T-helper 1 cell (primary cell): ENCODE measurements around the gene HHIPL1.

Experiments
- DNase-seq, 5 donors: peaks; one replicate each; pipeline ENCODE4 v3.0.0-alpha.2; 2012 to 2020

HHIPL1 gene

DNA sequence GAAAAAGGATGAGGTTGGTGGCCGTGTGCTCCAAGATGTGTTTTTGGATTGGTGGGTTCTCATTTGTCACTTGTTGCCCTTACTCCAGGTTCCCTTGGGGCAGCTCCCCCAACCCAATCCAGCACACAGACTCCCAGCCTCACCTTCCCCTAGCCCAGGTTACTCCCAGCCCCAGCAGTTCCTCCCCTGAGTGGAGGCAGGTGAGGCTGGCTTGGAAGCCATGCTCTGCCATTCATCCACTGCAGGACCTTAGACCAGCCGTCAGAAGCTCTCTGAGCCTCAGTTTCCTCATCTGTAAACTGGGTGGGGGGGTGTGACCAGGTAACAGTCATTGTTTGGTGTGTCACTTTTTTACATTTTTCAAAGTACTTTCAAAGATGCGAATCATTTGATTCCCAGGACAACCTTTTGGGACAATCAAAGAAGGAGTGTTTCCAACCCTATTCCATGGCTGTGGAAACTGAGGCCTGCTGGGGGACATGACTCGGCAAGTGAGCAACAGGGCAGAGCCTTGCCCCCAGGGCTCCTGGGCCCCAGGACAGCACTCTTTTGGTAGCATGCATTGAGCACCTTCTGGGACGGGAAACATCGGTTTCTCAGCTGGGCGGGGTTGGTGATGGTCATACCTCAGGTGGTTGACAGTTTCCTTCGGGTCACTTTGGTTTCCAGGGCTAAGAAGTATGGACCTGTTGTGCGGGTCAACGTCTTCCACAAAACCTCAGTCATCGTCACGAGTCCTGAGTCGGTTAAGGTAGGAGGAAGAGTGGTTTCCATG, 46.4 kb downstream of the HHIPL1 start:
- DNase-seq: no peak

DNA sequence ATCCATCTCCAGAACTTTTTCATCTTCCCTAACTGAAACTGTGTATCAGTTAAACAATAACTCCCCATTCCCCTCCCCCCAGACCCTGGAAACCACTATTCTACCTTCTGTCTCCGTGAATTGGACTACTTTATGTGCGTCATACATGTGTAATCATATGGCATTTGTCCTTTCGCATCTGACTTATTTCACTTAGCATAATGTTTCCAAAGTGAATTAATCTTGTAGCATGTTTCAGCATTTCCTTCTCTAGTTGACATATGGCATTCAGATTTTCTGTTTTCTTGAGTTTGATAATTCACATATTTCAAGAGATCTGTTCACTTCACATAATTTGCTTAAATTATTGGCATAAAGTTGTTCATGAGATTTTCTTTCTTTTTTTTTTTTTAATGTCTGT, 49.0 kb downstream of the HHIPL1 start:
- DNase-seq: no peak

DNA sequence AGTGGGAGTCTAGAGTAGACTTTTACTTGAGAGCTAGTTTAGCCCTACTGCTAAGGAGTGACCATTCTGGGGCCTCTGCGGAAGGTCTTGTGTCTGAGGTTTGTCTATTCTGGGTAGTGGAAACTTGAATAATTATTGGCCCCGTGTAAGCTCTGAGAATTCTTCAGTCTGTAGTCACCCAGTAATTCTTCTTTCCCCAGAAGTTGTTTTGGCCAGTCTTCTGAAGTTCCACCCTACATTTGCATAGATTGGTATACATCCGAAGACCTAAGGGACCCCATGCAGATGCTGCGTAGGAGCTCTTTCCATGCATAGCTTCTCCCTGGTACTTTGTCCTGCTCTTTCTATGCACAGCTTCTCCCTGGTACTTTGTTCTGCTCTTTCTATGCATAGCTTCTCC, 52.0 kb downstream of the HHIPL1 start:
- no peak for DNase-seq

DNA sequence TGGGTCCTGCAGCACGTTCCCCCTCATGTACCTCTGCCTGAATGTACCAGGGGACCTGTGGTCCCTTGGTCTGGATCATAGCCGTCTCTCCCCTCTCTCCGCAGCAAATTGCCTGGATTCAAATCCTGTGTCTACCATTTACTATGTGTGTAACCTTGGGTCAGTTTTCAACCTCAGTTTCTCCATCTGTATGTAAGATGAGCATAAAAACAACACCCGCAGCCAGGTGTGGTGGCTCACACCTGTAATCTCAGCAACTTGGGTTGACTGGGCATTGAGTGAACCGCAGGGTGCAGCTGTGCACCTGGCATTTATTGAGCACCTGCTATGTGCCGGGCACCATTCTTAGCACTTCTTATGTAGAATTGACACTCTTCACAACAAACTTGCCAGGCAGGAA, 53.3 kb downstream of the HHIPL1 start:
- no peak for DNase-seq

DNA sequence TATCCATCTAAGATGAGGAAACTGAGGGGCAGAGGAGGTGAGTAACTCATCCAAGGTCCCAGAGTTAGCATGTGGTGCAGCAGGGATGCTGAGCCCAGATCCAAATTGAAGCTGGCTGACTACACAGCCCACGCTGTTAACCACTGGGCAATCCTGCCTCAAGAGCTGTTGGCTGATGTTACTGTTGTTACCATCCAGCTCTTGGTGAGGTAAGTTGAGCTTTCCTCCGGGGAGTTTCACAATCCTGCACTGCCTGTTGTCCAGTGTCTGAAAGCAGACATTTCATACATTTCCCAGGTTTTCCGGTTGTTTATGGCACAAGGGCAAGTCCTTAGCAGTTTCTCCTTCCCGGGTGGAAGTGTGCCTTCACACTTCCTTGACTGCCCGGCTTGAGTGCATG, 53.7 kb downstream of the HHIPL1 start:
- DNase-seq: no peak

DNA sequence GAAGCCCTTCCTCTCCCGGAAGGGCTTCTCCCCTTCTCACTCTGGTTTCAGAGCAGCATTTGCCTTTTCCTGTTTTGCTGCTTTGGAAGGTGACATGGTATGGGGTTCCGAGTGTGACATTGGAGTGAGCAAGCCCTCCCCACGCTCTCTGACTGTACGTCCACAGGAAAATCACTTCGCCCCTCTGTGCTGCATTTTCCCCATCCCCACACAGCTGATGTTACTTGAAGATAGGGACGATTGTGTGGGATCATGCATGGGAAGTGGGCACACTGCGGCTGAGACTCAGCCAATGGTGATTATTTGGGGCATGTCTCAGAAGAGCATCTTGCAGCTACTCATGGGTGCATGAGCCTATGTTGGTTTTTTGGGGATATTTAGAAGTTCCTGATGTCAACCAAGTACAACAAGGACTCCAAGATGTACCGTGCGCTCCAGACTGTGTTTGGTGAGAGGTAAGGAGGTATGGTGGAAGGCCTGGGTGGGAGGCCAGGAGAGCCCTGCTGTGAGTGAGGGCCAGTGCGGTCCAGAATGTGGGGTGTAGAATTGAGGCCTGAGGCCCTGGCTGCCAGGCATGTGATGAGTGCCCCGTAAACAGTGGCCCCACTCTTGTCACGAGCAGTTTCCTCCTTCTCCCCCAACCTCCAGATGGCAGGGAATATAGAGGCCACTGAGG, 54.3 kb downstream of the HHIPL1 start:
- DNase-seq: no peak

DNA sequence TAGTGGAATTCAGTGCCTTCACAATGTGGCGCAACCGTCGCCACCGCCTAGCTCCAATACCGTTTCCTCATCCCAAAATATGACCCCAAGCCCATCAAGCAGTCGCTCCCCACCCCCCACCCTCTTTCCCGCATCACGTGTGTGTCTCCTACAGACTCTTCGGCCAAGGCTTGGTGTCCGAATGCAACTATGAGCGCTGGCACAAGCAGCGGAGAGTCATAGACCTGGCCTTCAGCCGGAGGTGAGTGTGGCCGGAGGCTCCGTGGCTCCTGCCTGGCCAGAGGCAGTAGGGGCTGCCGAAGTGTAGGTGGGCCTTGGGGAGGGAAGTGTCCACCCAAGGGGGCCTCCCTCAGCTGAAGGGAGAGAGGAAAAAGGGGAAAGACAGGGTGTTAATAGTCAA, 54.9 kb downstream of the HHIPL1 start:
- no peak for DNase-seq

DNA sequence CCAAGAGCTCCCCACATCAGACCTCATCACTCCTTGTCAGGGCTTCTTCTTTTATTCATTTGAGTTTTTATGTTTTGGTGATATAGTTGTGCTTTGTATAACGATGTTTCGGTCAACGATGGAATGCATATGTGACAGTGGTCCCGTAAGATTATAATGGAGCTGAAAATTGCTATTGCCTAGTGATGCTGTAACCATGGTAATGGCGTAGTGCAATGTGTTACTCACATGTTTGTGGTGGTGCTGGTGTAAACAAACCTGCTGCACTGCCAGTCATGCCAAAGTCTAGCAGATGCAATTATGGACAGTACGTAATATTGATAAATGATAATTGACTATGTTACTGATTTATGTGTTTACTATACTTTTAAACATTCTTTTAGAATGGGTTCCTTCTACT, 55.5 kb downstream of the HHIPL1 start:
- DNase-seq: no peak

DNA sequence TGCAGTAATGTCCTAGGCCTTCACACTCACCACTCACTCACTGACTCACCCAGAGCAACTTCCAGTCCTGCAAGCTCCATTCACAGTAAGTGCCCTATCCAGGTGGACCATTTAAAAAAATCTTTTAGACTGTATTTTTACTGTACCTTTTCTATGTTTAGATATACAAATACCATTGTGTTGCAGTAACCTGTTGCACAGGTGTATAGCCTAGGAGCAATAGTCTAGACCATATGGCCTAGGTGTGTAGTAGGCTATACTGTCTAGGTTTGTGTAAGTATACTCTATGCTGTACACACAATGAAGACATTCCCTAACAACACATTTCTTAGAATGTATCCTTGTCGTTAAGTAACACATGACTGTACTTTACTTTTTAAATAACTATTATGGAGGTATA, 56.3 kb downstream of the HHIPL1 start:
- DNase-seq: no peak

DNA sequence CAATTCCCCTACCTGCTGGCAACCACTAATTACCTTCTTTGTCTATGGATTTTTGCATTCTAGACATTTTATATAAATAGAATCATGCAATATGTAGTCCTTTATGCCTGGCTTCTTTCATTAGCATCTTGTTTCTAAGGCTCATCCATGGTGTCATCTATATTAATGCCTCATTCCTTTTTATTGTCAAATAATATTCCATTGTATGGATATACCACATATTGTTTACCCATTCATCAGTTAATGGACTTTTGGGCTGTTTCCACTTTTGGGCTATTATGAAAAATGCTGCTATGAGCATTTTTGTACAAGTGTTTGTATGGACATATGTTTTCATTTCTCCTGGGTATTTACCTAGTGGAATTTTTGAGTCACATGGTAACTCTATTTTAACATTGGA, 57.2 kb downstream of the HHIPL1 start:
- no peak for DNase-seq

DNA sequence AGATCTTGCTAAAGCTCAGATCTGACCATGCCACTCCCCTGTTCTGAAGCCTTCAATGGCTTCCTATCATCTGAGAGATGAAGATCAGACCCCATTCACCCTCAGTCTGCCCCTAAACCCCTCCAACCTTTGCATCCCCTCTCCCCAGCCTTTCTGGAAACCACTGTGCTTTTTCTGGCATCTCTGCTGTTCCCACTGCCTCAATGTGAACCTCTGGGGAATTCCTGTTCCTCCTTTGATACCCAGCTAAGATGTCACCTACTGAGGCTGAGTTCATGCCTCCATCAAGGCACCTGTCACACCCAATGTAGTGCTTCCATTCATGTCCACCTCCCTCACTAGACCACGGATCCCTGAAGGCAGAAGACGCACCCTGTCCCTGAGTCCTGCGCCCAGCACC, 58.5 kb downstream of the HHIPL1 start:
- no peak for DNase-seq

DNA sequence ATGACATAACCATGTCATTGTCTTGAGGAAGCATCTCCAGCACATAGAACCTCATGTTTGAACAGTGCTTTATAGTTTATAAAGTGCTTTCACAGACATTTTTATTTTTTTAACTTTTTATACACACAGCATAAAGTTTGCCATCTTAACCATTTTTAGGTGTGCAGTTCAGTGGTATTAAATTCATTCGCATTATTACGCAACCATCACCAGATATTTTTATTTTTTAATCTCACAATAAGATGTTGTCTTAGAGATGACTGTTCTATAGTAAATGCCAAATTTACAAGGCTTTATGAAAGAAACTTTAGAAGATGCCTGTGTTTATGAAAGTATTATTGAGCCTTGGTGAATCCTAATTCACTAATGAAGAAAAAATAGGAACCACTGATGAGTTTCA, 59.1 kb downstream of the HHIPL1 start:
- DNase-seq: no peak

DNA sequence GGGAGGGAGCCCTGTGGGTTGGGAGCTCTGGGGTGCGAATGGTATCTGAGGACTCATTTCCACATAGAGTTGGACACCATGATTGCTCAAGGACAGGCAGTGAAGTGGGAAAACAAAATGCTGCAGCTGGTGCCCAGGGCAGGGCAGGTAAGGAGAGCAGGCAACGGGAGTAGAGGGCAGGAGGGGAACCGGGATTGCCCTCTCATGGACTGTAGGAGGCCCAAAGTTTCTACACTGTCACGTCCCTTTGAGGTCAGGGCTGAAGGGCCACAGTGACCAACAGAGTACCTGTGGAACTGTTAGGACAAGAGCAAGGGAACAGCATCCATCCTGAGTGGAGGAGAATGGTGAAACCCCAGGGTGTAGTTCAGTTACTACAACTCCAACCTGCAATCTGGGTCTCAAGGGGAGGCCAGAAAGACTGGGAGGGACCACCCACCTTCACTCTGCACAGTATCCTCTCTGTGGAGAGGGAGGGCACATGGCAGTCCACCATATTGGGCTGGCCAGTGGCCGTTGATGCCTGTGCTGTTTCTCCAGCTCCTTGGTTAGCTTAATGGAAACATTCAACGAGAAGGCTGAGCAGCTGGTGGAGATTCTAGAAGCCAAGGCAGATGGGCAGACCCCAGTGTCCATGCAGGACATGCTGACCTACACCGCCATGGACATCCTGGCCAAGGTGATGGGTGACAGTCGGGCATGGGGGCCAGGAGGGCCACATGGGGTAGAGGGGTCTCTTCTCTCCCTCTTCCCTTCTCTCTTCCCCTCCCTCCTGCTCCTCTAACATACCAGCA, 61.4 kb downstream of the HHIPL1 start:
- DNase-seq: no peak

DNA sequence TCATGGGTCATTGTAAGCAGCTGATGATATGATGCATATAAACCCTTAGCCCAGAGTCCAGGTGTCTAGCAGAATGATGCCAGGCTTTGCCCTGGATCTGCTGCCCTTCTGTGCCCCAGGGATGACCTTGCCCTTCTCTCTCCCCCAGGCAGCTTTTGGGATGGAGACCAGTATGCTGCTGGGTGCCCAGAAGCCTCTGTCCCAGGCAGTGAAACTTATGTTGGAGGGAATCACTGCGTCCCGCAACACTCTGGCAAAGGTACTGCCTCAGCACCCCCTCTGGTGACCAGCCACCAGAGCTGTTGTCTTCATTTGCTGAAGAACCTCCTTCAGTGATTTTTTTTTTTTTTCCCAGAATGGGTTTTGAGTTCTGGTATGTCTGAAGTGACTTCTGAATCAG, 62.5 kb downstream of the HHIPL1 start:
- no peak for DNase-seq

DNA sequence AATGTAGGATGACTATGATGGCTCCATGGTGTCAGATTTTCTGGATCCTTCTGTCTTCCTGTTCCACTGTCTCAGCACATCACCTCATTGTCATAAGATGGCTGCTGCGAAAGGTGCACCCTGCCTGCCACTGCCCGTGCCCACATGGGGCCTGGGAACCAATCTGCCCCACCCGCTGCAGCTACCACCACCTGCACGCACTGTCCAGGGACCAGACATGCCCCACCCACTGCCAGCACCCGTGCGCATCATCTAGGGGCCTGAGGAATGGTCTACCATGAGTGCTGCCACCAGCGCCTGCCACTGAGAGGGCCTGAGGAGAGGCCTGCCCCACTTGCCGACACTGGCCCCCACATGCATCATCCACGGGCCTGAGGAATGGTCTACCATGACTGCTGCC, 63.0 kb downstream of the HHIPL1 start:
- no peak for DNase-seq

DNA sequence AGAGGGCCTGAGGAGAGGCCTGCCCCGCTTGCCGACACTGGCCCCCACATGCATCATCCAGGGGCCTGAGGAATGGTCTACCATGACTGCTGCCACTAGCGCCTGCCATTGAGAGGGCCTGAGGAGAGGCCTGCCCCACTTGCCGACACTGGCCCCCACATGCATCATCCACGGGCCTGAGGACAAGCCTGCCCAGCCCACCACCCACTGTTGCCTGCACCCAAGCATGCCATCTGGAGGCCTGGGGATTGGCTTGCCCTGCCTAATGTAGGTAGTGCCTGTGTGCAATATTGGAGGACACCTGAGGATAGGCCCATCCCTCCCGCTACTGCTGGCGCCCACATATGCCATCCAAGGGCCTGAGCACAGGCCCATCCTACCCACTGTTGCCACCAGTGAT, 63.5 kb downstream of the HHIPL1 start:
- DNase-seq: no peak

DNA sequence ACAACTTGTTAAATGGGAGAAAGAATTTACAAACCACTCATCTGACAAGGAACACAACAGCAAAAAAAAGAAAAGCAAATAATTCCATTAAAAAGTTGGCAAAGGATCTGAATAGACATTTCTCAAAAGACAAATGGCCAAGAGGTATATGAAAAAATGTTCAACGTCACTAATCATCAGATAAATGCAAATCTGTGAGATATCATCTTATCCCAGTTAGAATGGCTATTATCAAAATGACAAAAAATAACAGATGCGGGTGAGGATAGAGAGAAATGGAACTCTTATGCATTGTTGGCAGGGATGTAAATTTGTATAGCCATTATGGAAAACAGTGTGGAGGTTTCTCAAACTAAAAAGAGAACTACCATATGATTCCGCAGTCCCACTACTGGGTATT, 69.0 kb downstream of the HHIPL1 start:
- no peak for DNase-seq

DNA sequence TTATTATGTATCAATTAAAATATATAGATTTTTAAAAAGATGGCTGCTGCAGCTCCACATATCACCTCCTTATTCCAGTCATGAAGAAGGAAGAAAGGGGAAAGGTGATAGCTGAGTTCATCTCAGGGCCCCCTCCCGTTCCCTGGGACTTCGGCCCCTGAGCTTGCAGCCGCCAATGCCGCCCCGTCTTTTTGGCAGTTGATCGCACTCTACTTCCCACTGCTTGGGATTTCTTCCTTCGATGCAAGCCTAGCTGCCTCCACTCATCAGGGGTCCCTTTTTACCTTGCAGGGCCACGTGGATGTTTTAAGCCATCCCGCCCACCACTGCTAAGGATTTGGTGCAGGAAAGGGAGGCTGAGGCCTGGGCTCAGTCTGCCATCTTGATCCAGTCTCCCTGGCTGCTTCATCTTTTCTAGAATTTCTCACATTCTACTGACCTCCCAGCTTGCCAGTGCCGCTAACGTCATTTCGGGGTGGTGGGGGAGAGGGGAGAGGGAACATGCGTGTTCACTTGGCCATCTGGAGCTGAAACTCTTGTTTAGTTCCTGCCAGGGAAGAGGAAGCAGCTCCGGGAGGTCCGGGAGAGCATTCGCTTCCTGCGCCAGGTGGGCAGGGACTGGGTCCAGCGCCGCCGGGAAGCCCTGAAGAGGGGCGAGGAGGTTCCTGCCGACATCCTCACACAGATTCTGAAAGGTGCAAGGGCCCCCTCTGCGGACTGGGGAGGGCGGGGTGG, 70.5 kb downstream of the HHIPL1 start:
- DNase-seq: no peak

DNA sequence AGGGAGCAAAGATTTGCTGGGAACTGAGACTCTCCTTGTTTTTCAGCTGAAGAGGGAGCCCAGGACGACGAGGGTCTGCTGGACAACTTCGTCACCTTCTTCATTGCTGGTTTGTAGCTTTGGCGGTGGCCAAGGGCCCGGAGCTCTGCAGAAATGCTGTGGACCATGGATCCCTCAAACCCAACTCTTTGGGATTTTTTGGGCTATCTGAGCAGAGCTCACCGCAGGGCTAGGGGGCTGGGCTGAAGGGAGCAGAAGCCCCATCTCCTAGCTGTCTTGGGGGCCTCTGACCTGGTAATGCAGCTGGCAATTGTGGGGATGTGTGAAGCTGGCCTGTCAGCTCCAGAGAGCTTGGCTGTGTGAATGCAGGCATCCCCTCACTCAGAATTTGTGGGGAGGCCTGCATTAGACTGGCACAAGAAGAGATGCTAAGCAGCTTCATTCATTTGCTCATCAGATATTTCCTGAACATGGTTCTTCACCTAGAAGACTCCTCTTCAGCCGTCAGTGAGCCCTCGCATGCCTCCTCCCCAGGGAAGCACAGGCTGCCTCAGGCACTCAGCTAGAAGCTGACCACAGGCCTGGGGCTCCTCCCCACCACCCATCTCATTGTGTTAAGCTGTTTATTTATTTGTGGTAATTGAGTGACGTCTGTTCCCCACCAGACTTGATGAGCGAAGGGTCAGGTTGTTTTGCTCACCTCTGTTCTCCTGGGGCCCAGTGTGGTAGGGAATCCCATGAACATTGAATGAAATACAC, 71.3 kb downstream of the HHIPL1 start:
- no peak for DNase-seq

DNA sequence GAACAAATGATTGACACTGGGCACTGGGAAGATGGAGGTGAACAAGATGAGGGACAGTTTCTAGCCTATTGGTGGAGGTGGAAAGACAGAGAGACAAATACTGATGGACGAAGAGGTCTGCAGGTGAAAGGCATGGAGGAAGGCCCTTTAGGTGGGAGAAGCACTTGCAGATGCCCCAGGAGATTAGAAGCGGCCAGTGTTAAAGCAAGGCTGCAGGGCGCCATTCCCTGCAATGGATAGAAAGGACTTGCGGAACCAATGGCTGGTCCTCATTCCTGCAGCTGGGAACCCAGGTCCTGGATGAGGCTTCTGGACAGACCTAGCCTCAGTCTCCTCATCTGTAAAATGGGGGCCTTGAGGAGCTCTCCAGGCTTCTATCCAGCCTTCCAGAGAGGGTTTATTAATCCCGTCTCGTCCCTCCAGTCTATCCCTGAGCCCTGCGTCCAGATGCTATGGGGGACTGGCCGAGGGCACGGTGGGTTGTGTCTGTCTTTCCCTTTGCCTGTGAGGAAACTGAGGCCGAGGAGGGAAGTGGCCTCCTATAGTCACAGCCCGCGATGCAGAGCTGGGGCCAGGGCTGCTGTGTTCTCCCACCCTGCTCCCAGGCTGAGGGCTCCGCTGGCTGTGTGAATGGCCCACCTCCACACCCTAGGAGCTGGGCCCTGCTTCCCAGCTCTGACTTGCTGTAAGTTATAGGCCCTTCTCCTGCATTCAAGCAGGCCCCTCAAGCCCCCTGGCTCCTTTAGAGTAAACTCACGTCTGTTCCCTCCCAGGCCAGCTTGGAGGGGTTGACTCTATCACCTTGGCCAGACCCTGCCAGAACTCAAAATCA, 72.1 kb downstream of the HHIPL1 start:
- no peak for DNase-seq

DNA sequence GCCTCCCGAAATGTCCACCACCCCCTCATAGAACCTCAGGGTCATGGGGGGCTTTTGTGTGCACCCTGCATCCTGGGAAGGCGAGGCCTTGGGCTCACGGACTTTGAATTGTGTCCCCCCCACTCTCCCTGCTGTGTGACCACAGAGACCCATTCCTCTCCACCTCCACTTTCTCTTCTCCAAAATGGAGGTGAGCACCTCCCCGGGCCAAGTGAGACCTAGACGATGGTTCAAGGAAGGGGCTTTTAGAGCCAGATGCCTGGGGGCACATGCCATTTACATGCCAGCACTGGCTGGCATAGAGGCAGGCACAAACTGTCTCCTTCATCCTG, 72.7 kb downstream of the HHIPL1 start:
- DNase-seq: no peak
